WI38 (cell line): ENCODE data around the gene RIOK1.

Experiments
- H3K4me3 ChIP-seq: 2 replicates; pipeline ENCODE4 v1.5.1; 2011; ENCODE audit warnings: low read depth, mild to moderate bottlenecking, control low read depth, low read length
- CTCF ChIP-seq: IDR thresholded peaks from 2 replicates; pipeline ENCODE4 v1.5.1; 2012; ENCODE audit warnings: low read depth, mild to moderate bottlenecking, control low read depth, low read length

RIOK1 gene

GRCh38 chr6:7391151-7391550 lies 1.5 kb downstream of the RIOK1 start:
- peak overlapping the region; percentile 90 for H3K4me3 ChIP-seq
- no peak for TF ChIP-seq CTCF

- TF ChIP-seq CTCF = no peak
- H3K4me3 ChIP-seq = no peak overlapping the region
Observed at GRCh38 chr6:7392402-7392801, 2.8 kb downstream of the RIOK1 start.

GRCh38 chr6:7401075-7401474 lies 11.5 kb downstream of the RIOK1 start:
- no peak for TF ChIP-seq CTCF

GRCh38 chr6:7402716-7403115 lies 13.1 kb downstream of the RIOK1 start:
- H3K4me3 ChIP-seq = no peak overlapping the region
- TF ChIP-seq CTCF = no peak

More at GRCh38 chr6:7401075-7401474, 11.5 kb downstream of the RIOK1 start:
- H3K4me3 ChIP-seq = no peak overlapping the region

GRCh38 chr6:7404546-7404945 lies 14.9 kb downstream of the RIOK1 start:
- H3K4me3 ChIP-seq = no peak overlapping the region
- no peak for TF ChIP-seq CTCF

GRCh38 chr6:7406743-7407142 lies 17.1 kb downstream of the RIOK1 start:
- no peak for TF ChIP-seq CTCF
- no peak overlapping the region for H3K4me3 ChIP-seq

- no peak overlapping the region for H3K4me3 ChIP-seq
- TF ChIP-seq CTCF = no peak
Observed at GRCh38 chr6:7409740-7410139, 20.1 kb downstream of the RIOK1 start.
